GM12878 (cell line): Measurements from ENCODE around the gene CCDC85A. TPM values are rescaled to one million over a fixed set of nuclear protein-coding genes. Genes with fewer than 3 reads are reported as not detected.

Experiments used
- ATAC-seq: fragments of 200-7000 bp; cut with Tn5 transposase; 3 replicates; pipeline ENCODE4 v1.9.1; 2020; ENCODE audit warnings: mild to moderate bottlenecking, moderate library complexity
- BruUV-seq: library from RNA; stranded (reverse); fragments of 400-500 nt; replicated peaks from 2 replicates; lab custom pipeline; 2021; lab: Mats Ljungman, UMichigan
- CTCF ChIA-PET: fragments of 300-600 bp; sonication (Branson Sonifier 250); formaldehyde crosslinking; extraction: SDS; loops from one replicate; lab custom pipeline; 2021; ENCODE audit warnings: inconsistent platforms; lab: Yijun Ruan, JAX
- POLR2A ChIA-PET: fragments of 350-600 bp; formaldehyde crosslinking; extraction: SDS; loops from one replicate; lab custom pipeline; 2021; ENCODE audit warnings: inconsistent platforms; lab: Charles Lee
- RAD21 ChIA-PET: fragments of 300-600 bp; sonication (Branson Sonifier 250); formaldehyde crosslinking; loops from one replicate; lab custom pipeline; 2023; ENCODE audit warnings: antibody characterized with exemption; ENCODE audit not compliant: unreplicated experiment; lab: Charles Lee
- SMC1A ChIA-PET: fragments of 300-600 bp; sonication (Branson Sonifier 250); formaldehyde crosslinking; loops from one replicate; lab custom pipeline; 2023; ENCODE audit not compliant: unreplicated experiment, uncharacterized antibody; lab: Charles Lee
- DNase-seq: peaks from one replicate; pipeline ENCODE4 v3.0.0-alpha.2; 2011; ENCODE audit warnings: low read depth, low spot score
- FAIRE-seq: peaks from 3 replicates; lab custom pipeline; 2011; peaks lifted over from hg19 to GRCh38; lab: Jason Lieb, UNC
- H2AFZ ChIP-seq: 2 replicates; pipeline ENCODE4 v1.6.0; 2011; ENCODE audit warnings: low read depth, low read length, control low read depth; ENCODE audit not compliant: control insufficient read depth
- H3K27ac ChIP-seq: 2 replicates; pipeline ENCODE4 v1.5.1; 2011; ENCODE audit warnings: control low read depth; ENCODE audit not compliant: control insufficient read depth, insufficient read depth
- H3K27me3 ChIP-seq, 2 experiments: replicated peaks in 1 of 2; 2 replicates each; pipeline versions ENCODE4 v1.6.0 to v1.6.1; 2011; ENCODE audit warnings: low read length in 1 of 2; ENCODE audit not compliant: control insufficient read depth in 2 of 2, insufficient read depth in 2 of 2
- H3K36me3 ChIP-seq, 2 experiments: 2 replicates each; pipeline ENCODE4 v1.5.1; 2011; ENCODE audit warnings: low read length in 1 of 2; ENCODE audit not compliant: control insufficient read depth in 2 of 2, insufficient read depth in 2 of 2
- H3K4me1 ChIP-seq: 2 replicates; pipeline ENCODE4 v1.6.1; 2011; ENCODE audit warnings: mild to moderate bottlenecking, low read length, moderate library complexity, mixed read lengths; ENCODE audit not compliant: control insufficient read depth, insufficient read depth
- H3K4me2 ChIP-seq: 2 replicates; pipeline ENCODE4 v1.6.0; 2011; ENCODE audit warnings: control low read depth; ENCODE audit not compliant: control insufficient read depth, insufficient read depth
- H3K4me3 ChIP-seq: fragments of 200-600 bp; sonication (generic); 2 replicates; pipeline ENCODE4 v1.5.1; 2016
- H3K79me2 ChIP-seq: 2 replicates; pipeline ENCODE4 v1.6.0; 2011; ENCODE audit warnings: low read length; ENCODE audit not compliant: control insufficient read depth, insufficient read depth
- H3K9ac ChIP-seq: 2 replicates; pipeline ENCODE4 v1.8.0; 2011; ENCODE audit warnings: low read length, control low read depth, mixed read lengths; ENCODE audit not compliant: control insufficient read depth, insufficient read depth
- H3K9me3 ChIP-seq: replicated peaks from 3 replicates; pipeline ENCODE4 v1.5.1; 2011; ENCODE audit warnings: mild to moderate bottlenecking, low read length; ENCODE audit not compliant: control insufficient read depth, insufficient read depth
- H4K20me1 ChIP-seq: 2 replicates; pipeline ENCODE4 v1.6.0; 2011; ENCODE audit not compliant: control insufficient read depth, insufficient read depth
- NFYB ChIP-seq: IDR thresholded peaks from 2 replicates; pipeline ENCODE4 v1.6.1; 2011; ENCODE audit warnings: low read depth, mild to moderate bottlenecking, low read length, improper control_type of control experiment, moderate library complexity; ENCODE audit not compliant: insufficient read depth
- RAD21 ChIP-seq: IDR thresholded peaks from 2 replicates; pipeline ENCODE4 v1.6.1; 2011; ENCODE audit warnings: mild to moderate bottlenecking, low read depth, low read length, moderate library complexity; ENCODE audit not compliant: insufficient read depth
- SMAD1 ChIP-seq: fragments of 450-650 bp; IDR thresholded peaks from 2 replicates; pipeline ENCODE4 v1.6.1; 2018; ENCODE audit warnings: mild to moderate bottlenecking, low read depth; ENCODE audit not compliant: partially characterized antibody
- ZBTB11 ChIP-seq: fragments of 450-650 bp; formaldehyde crosslinking; IDR thresholded peaks from 2 replicates; pipeline ENCODE4 v1.5.0; 2022; ENCODE audit warnings: mild to moderate bottlenecking, missing genetic modification characterization
- WGBS: methylation state at CpG from one replicate; pipeline ENCODE4 v1.1.6; 2016; ENCODE audit warnings: low lambda C conversion rate; ENCODE audit not compliant: insufficient replicate concordance, insufficient coverage; ENCODE audit errors: missing lambda C conversion rate; 5-methylcytosine and 5-hydroxymethylcytosine counted together
- in situ Hi-C: fragments of 300-500 bp; cut with MboI; formaldehyde crosslinking; loops from 9 replicates; pipeline ENCODE4 v1.14.3; 2018; ENCODE audit warnings: mixed read lengths
- intact Hi-C: fragments of 100-400 bp; cut with micrococcal nuclease; formaldehyde crosslinking; loops from one replicate; pipeline ENCODE4 v1.14.2; 2022; ENCODE audit not compliant: unreplicated experiment
- polyA plus RNA-seq, 11 experiments: library from polyadenylated mRNA; depleted of rRNA in 4 of 11; unstranded in 6 of 11; stranded (reverse) in 5 of 11; fragments of >200 nt; fragmentation: Nextera tagmentation in 4 of 11; fragmentation: Illumina TruSeq in 1 of 11; extraction: Ambion mirVana in 4 of 11; extraction: Trizol in 1 of 11; gene quantifications; 1 replicate in 1 of 11; 2 replicates in 10 of 11; pipeline versions ENCODE4 v1.2.1 to v1.2.3, GENCODE V29; 2011 to 2016; ENCODE audit warnings: inconsistent platforms in 2 of 11, missing spikeins in 2 of 11, low read depth in 1 of 11
- total RNA-seq, 4 experiments: library from RNA; depleted of rRNA in 3 of 4; stranded (reverse); fragments of >200 nt in 3 of 4; fragmentation: Illumina TruSeq in 1 of 4; extraction: Trizol in 1 of 4; gene quantifications; 2 replicates each; pipeline versions ENCODE4 v1.2.1 to v1.2.3, GENCODE V29; 2013 to 2021

CCDC85A gene
- total and polyA plus RNA-seq, 10 of the 15 experiments (the other 5 are each of a cell fraction or from before 2014, with no cell fraction given) = 0.02 to 0.57 (median 0.04) TPM; not detected in 7

DNA sequence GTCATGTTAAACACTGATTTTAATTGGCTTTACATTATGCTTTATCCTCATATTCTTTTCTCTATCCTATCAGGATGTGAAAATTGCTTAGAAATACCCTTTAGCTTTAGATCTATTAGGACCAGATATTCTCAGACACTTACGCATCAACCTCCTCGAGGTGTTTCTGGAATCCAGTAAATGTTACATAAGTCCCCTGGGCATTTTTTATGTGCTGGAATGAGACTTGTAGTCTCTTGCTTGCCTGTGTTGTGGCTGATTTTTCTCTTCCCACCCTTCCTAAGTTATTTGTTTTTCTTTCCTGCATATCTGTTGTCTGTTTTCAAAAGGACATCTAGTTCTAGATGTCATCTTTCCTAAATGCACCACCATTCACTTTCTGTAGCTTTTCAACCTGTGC lies 197.1 kb downstream of the CCDC85A start:
- WGBS = 83% methylated on average over 2 of the region's 2 CpGs
- no peaks in the 10 kb centered on the region for H4K20me1 ChIP-seq
- no TSS peak for BruUV-seq
- no peaks in the 10 kb centered on the region for H3K9me3 ChIP-seq
- H3K36me3 ChIP-seq = no peaks in the 10 kb centered on the region
- H3K79me2 ChIP-seq = no peaks in the 10 kb centered on the region
- intact Hi-C loops (no loop called here), in situ Hi-C loops (no loop called here)
- FAIRE-seq = no peak
- no peaks in the 10 kb centered on the region for H3K4me1 ChIP-seq
- no peak for DNase-seq
- ChIA-PET POLR2A (no interaction called here), RAD21 (no interaction called here), SMC1A (interaction anchor here (1.4 kb wide), 1 partner anchor 14 kb away, joined by 4 read pairs; no protein-coding TSS in a partner anchor), CTCF (no interaction called here)
- no peak overlapping the region for H2AFZ ChIP-seq
- no peak overlapping the region for H3K4me3 ChIP-seq
- TF ChIP-seq SMAD1 = no peak
- no peak for TF ChIP-seq NFYB
- no peak for TF ChIP-seq ZBTB11 (CRISPR knock-in tag)
- no peak for TF ChIP-seq RAD21
- H3K9ac ChIP-seq = no peak overlapping the region
- H3K4me2 ChIP-seq = no peak overlapping the region
- H3K27ac ChIP-seq = no peak overlapping the region
- no peaks in the 10 kb centered on the region for H3K27me3 ChIP-seq
- ATAC-seq = no peak
